Activated B cell treated with CpG ODN at 0.5 μM for 24 hours (primary cell): ENCODE measurements around the gene FBXL12. TPM values are rescaled to one million over a fixed set of nuclear protein-coding genes. Genes with fewer than 3 reads are reported as not detected.
A peak's percentile ranks its signal among the peaks of the same experiment; 100 is the strongest.

Source experiments
- ATAC-seq: fragments of 200-7000 bp; cut with Tn5 transposase; one replicate; pipeline ENCODE4 v1.10.0; 2021; ENCODE audit warnings: low read depth, mild to moderate bottlenecking, moderate library complexity
- CTCF ChIA-PET: fragments of 350-600 bp; sonication (Branson Sonifier 250); formaldehyde crosslinking; loops from one replicate; lab custom pipeline; 2021; ENCODE audit warnings: antibody characterized with exemption; lab: Charles Lee
- POLR2A ChIA-PET: fragments of 350-600 bp; sonication (Branson Sonifier 250); formaldehyde crosslinking; loops from one replicate; lab custom pipeline; 2021; ENCODE audit warnings: antibody characterized with exemption; lab: Charles Lee
- DNase-seq: peaks from one replicate; pipeline ENCODE4 v3.0.0; 2022
- H3K27ac Mint-ChIP-seq: one replicate; pipeline ENCODE4 v1.8.0; 2020; ENCODE audit warnings: mixed read lengths
- H3K27me3 Mint-ChIP-seq: one replicate; pipeline ENCODE4 v1.8.0; 2021; ENCODE audit warnings: mixed read lengths
- H3K36me3 Mint-ChIP-seq: one replicate; pipeline ENCODE4 v1.8.0; 2021; ENCODE audit warnings: low read depth, mixed read lengths
- H3K4me1 Mint-ChIP-seq: one replicate; pipeline ENCODE4 v1.8.0; 2021; ENCODE audit warnings: mixed read lengths
- H3K4me3 Mint-ChIP-seq: one replicate; pipeline ENCODE4 v1.8.0; 2020; ENCODE audit warnings: mild to moderate bottlenecking, mixed read lengths
- H3K9me3 Mint-ChIP-seq: one replicate; pipeline ENCODE4 v1.8.0; 2020; ENCODE audit warnings: mixed read lengths
- intact Hi-C: fragments of 100-400 bp; cut with micrococcal nuclease; formaldehyde crosslinking; loops from one replicate; pipeline ENCODE4 v1.15.1; 2024
- total RNA-seq: library from RNA; stranded (reverse); gene quantifications from 2 replicates; pipeline ENCODE4 v1.2.3, GENCODE V29; 2022
- TF ChIP-seq, protein P1 (sequence below): fragments of 200-600 bp; IDR thresholded peaks from one replicate; pipeline ENCODE4 v1.8.0; 2022; ENCODE audit warnings: antibody characterized with exemption, mild to moderate bottlenecking

FBXL12 gene, protein sequence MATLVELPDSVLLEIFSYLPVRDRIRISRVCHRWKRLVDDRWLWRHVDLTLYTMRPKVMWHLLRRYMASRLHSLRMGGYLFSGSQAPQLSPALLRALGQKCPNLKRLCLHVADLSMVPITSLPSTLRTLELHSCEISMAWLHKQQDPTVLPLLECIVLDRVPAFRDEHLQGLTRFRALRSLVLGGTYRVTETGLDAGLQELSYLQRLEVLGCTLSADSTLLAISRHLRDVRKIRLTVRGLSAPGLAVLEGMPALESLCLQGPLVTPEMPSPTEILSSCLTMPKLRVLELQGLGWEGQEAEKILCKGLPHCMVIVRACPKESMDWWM
- 34.6 and 41.9 TPM in 2 replicates for total RNA-seq

DNA sequence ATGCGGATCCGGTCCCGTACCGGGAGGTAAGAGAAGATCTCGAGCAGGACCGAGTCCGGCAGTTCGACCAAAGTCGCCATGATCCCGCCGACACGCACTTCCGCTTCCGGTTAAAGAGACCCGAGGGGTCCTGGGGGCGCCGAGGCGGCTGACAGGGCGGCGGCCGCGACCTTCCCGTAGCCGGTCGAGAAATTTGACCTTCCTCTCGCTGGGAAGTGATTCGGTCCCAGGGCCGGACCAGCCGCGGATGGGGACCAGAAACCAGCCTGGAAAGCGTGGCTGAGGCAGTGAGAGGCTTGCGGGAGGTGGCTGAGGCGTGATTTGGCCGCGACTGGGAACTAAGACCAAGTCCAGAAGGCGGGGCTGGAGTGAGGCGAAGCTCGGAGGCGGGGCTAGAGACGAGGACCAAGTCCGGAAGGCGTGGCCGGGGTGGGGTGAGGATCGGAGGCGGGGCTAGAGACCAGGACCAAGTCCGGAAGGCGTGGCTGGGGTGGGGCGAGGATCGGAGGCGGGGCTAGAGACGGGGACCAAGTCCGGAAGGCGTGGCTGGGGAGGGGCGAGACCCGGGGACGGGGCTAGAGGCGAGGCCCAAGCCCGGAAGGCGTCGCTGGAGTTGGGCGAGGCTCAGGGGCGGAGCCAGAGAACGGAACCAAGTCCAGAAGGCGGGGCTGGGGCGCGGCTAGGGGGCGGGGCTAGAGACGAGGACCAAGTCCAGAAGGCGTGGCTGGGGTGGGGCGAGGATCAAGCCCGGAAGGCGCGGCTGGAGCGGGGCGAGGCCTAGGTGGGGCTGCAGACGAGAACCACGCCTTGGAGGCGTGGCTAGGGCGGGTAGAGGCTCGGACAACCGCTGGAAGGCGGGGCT lies at the start of gene FBXL12:
Gene FBXL12, minus strand, starts transcription at position 346 of the 862 bp plus-strand sequence. Its CDS starts 266 bp downstream, at position 80.
- Mint-ChIP-seq H3K4me1 (peaks cover 24% of the 10 kb centered on the region), H3K27me3 (no peaks in the 10 kb centered on the region), H3K27ac (peak within 1 kb of the TSS; percentile 92), H3K4me3 (peak within 1 kb of the TSS; percentile 94), H3K9me3 (peaks cover 3% of the 10 kb centered on the region), H3K36me3 (peaks cover 34% of the 10 kb centered on the region)
- DNase-seq (peak; percentile 100), ATAC-seq (peak; percentile 87)
- TF ChIP-seq, protein P1, sequence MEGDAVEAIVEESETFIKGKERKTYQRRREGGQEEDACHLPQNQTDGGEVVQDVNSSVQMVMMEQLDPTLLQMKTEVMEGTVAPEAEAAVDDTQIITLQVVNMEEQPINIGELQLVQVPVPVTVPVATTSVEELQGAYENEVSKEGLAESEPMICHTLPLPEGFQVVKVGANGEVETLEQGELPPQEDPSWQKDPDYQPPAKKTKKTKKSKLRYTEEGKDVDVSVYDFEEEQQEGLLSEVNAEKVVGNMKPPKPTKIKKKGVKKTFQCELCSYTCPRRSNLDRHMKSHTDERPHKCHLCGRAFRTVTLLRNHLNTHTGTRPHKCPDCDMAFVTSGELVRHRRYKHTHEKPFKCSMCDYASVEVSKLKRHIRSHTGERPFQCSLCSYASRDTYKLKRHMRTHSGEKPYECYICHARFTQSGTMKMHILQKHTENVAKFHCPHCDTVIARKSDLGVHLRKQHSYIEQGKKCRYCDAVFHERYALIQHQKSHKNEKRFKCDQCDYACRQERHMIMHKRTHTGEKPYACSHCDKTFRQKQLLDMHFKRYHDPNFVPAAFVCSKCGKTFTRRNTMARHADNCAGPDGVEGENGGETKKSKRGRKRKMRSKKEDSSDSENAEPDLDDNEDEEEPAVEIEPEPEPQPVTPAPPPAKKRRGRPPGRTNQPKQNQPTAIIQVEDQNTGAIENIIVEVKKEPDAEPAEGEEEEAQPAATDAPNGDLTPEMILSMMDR = no peak
- intact Hi-C loops = loop anchor here (1.0 to 5.0 kb wide), 12 partner anchors 8 to 1307 kb away; partner anchors contain the start of genes CARM1, PIN1, UBL5 and ZNF121
- ChIA-PET POLR2A (interaction anchor here (0.6 to 1.9 kb wide), 17 partner anchors 8 to 1948 kb away, joined by 3 to 34 read pairs (median 6); partner anchors contain the start of genes ANGPTL6, PIN1, PRKCSH and UBL5), CTCF (no interaction called here)

DNA sequence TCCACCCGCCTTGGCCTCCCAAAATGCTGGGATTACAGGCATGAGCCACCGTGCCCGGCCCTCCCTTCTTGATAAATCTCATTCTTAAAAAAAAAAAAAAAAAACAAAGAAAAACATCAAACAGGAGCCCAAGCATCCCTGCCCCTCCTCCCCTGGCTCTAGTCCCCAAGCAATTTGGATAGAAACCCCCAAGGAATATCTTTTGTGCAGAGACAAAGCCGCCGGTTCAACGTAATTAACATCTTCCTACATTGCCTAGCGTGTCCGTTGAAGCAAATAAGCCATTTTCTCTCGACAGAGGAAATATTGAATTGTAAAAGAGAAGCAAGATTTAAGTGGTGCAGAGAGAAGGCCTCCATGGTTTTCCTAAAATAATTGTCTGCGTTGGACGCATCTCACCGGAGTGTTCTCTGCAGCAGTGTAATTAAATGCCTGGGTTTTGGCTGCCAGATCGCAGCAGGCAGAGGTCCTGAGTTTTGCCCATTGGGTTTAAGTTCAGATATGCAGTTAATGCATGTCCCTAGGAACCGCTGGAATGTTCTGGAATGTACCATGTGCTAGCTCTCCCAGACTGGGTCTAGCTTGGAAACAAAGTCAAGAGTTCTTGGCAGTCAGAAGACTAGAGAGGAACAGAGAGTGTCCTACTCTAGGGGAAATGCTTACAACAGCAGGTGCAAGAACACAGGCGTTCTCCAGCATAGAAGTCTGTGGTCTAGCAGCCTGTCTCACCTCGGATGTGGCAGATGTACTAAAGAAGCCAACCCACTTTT lies 47.0 kb upstream of the FBXL12 start:
- no peak overlapping the region for H3K27ac Mint-ChIP-seq
- no peaks in the 10 kb centered on the region for H3K27me3 Mint-ChIP-seq
- H3K9me3 Mint-ChIP-seq = no peaks in the 10 kb centered on the region
- H3K4me1 Mint-ChIP-seq = no peaks in the 10 kb centered on the region
- DNase-seq = no peak
- POLR2A ChIA-PET = no interaction called here
- CTCF ChIA-PET = no interaction called here
- ATAC-seq = no peak
- TF ChIP-seq, protein P1 = no peak
- H3K4me3 Mint-ChIP-seq = no peak overlapping the region
- no peaks in the 10 kb centered on the region for H3K36me3 Mint-ChIP-seq
- intact Hi-C loops = no loop called here

DNA sequence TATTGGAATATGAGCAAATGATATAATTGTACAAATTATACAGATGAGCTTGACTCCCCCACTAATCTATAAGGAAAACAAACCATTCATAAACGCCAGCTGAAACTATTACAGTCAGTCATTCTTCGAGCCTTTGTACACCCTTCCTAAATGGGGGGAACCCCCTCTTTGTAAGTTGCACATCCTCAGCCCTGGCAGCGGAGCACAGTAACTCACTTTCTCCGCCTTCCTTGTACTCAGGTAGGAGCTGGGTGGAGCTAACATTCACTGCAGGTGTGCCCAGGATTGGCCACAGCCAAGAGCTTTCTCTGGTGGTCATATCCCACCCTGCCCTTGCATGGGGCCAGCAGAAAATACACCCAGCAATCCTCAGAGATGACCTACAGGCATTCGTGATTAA lies 44.9 kb upstream of the FBXL12 start:
- no peaks in the 10 kb centered on the region for H3K9me3 Mint-ChIP-seq
- ATAC-seq = no peak
- CTCF ChIA-PET = no interaction called here
- peaks cover under 1% of the 10 kb centered on the region for H3K4me1 Mint-ChIP-seq
- TF ChIP-seq, protein P1 = no peak
- H3K27me3 Mint-ChIP-seq = no peaks in the 10 kb centered on the region
- H3K4me3 Mint-ChIP-seq = no peak overlapping the region
- intact Hi-C loops = no loop called here
- no peaks in the 10 kb centered on the region for H3K36me3 Mint-ChIP-seq
- POLR2A ChIA-PET = no interaction called here
- DNase-seq = no peak
- H3K27ac Mint-ChIP-seq = no peak overlapping the region

DNA sequence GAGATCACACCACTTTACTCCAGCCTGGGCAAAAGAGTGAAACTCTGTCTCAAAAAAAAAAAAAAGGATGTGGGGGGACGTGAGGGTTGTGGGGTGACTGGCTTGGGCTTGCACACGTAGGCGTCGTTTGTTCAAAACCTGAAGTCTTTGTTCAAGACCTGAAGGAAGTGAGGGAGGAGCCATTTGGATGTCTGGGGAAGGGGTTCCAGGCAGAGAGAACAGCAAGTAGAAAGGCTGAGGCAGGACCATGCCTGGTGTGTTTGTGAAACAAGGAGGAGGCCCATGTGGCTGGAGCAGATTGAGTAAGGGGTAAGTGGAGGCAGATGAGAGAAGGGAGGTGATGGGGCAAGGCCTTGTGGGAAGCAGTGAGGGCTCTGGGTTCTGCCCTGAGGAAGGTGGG lies 44.1 kb upstream of the FBXL12 start:
- peaks cover 8% of the 10 kb centered on the region for H3K4me1 Mint-ChIP-seq
- no peaks in the 10 kb centered on the region for H3K36me3 Mint-ChIP-seq
- H3K27ac Mint-ChIP-seq = no peak overlapping the region
- H3K27me3 Mint-ChIP-seq = no peaks in the 10 kb centered on the region
- ChIA-PET CTCF (no interaction called here), POLR2A (interaction anchor here (0.7 kb wide), 1 partner anchor 51 kb away, joined by 3 read pairs; no protein-coding TSS in a partner anchor)
- no peaks in the 10 kb centered on the region for H3K9me3 Mint-ChIP-seq
- ATAC-seq (no peak), DNase-seq (no peak)
- TF ChIP-seq, protein P1 = no peak
- no peak overlapping the region for H3K4me3 Mint-ChIP-seq
- intact Hi-C loops = no loop called here
